SH-SY5Y (cell line): Measurements from ENCODE around the gene SEMA4D.

Experiments
- GATA2 ChIP-seq: IDR thresholded peaks from 2 replicates; pipeline ENCODE4 v1.6.1; 2011; ENCODE audit warnings: mild to moderate bottlenecking, low read depth, low read length
- GATA3 ChIP-seq: IDR thresholded peaks from 2 replicates; pipeline ENCODE4 v1.6.1; 2011; ENCODE audit warnings: low read depth, mild to moderate bottlenecking, low read length, moderate library complexity

GRCh38 chr9:89398621-89399020 lies 99.3 kb downstream of the SEMA4D start:
- TF ChIP-seq GATA3 (no peak), GATA2 (no peak)
